Stimulated activated CD8-positive, alpha-beta memory T cell treated with anti-CD3 and anti-CD28 coated beads, Interleukin-4, amount 100 ng/mL, for 24 hours (primary cell): ENCODE results near the gene PALD1.

Experiments used
- DNase-seq: peaks from one replicate; pipeline ENCODE4 v3.0.0-alpha.2; 2020; ENCODE audit warnings: low read depth

The PALD1 gene

DNA sequence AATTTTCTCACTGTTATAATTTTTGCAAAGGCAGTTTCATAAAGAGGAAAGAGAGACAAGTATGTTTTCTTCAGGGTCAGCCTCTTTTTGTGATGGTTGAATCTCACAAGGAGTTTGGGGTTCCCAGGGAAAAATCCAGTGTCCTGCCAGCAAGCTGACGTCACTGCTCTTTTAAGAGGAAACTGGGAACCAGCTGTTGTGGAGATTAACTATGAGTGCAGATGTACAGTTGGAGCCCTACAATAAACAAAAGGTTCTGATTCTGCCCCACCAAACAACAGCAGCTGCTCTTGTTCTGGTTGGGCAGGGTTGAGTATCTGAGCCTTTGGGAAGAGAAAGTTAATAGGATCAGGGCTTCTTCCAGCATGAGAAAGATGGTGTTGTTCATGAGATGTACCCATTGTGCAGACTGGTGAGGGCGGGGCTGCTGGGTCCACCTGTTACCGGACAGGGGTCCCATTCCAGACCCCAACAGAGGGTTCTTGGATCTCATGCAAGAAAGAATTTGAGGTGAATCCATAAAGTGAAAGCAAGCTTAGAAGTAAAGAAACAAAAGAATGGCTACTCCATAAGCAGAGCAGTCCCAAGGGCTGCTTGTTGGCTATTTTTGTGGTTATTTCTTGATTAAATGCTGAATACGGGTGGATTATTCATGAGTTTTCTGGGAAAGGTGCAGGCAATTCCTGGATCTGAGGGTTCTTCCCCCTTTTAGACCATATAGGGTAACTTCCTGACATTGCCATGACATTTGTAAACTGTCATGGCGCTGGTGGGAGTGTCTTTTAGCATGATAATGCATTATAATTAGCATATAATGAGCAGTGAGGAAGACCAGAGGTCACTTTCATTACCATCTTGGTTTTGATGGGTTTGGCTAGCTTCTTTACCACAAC lies 111.4 kb downstream of the PALD1 start:
- DNase-seq = no peak

DNA sequence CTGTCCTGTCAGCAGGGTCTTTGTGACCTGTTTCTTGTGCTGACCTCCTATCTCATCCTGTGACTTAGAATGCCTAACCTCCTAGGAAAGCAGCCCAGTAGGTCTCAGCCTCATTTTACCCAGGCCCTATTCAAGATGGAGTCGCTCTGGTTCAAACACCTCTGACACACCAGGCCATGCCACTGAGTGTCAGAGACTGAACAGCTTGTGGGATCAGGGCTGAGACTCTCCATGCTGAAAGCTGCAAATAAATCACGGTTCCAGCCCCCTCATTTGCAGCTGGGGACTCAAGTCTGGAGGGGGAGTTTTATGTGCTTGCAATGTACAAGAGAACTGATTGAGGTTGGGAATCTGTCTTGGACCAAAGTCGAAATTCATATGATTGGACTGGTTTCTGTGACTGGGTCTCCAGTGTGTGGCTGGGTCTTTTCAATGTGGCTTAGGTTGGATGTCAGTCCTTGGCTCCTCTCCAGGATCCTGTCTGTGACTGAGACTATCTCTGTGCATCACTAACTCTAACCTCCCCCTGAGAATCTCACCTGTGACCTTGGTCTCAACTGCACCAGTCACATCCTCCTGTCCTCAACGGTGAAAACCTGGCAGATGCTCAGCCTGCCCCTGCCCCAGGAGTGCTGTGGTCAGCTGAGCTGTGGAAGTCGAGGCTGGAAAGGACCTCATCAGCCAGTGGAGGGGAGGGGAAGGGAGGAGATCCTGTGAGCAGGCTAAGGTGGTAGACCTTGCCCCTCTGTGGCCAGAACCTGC lies 112.3 kb downstream of the PALD1 start:
- DNase-seq = no peak

DNA sequence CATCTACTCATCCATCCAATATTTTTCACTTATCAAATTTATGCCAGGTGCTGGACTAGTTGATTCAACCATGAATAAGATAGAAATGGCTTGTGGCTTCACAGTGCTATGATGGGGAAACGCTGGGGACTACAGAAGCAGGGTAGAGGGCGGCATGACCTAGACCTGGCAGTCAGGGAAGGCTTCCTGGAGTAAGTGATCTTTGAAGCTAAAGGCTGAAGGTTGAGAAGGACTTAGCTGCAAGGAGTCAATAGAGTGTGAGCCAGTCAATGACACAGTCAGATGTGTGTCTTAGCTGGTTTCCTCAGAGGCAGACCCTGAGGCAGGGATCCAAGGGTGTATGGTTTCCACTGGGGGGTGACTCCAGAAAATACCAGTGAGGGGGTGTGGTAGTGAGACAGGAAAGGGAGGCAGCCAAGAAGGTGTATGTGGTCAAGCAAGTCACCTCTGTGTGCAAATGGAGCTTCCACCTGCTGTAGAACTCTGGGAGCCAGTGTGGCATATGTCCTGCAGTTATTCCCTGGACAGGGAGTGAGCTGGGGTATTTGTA lies 113.7 kb downstream of the PALD1 start:
- no peak for DNase-seq

DNA sequence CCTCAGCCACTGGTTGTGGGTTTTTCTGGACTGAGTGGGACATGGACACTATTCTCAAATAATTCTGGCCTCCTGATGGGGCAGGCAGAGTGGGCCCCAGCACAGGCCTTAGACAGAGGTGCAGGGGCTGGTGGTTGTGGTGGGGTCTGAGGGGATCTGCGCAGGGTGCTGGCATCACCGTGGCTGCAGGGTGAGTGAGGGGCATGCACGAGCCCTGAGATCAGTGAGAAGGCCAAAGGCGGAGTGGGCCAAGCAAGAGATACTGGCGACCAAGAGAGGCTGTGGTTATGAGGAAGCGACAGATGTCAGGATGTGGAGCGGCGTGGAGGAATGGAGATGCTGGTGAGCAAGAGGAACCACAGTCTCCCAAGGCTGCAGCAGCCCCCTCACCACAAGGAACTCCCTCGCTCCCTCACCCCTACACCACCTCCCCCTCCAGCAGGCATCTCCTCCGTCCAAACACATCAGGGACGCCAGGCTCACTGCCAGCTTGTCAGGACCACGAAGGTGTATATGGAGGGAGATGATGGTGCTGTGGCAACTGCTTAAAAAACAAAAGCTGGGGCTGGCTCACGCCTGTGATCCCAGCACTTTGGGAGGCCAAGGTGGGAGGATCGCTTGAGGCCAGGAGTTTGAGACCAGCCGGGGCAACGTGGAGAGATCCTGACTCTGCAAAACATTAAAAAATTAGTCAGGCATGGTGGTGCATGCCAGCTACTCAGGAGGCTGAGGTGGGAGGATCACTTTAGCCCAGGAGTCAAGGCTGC lies 114.4 kb downstream of the PALD1 start:
- DNase-seq = no peak

DNA sequence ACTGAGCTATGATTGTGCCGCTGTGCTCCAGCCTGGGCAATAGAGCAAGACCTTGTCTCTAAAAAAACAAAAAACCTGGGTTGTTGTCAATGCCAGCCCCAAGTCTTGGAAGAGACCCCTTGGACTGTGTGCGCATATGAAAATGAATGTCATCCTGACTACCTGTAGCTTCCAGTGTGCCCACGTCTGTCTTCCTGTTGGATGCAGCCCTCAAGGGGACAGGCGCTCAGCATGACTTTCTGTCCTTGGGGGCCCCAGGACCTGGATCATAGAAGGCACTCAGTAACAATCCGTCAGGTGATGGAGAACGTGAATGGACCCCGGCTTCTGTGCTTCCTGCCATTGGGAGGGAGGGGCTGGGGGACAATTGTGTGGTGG lies 114.9 kb downstream of the PALD1 start:
- no peak for DNase-seq

DNA sequence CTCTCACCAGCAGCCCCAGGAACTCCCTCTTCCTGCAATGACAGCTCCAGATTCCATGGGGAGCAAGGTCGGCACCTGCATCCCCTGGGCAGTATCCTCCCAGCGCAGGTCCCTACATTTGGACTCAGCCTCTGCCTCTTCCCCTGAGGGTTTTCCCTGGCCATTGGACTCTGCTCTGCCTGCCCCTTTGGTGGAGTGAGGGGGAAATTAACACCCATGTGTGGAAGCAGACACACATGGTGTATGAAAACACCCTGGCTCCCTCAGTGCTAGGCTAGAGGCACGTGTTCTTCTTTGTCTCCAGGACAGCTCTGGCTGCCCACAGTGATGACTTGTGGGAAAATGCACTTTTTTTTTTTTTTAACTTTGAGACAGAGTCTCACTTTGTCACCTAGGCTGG lies 115.6 kb downstream of the PALD1 start:
- no peak for DNase-seq

DNA sequence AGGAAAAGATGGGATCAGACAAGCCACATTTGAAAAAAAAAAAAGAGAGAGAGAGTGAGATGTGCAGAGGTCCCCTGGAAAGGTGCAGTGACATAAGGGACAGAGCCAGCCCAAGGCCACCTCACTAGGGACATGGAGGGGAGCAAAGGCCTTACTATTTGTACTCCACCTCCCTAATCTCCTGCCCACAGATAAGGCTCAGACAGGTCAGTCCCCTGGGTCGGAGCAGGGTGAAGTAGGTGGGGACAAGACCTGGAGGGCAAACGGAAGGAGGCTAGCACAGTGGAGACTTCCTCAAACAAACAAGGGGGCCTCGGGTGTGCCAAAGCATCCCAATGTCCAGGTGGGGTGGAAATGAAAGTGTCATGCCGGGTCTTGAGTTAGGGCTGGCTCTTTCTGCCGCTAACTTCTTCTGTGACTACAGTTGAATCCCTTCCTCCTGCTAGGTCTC lies 117.0 kb downstream of the PALD1 start:
- DNase-seq = no peak

DNA sequence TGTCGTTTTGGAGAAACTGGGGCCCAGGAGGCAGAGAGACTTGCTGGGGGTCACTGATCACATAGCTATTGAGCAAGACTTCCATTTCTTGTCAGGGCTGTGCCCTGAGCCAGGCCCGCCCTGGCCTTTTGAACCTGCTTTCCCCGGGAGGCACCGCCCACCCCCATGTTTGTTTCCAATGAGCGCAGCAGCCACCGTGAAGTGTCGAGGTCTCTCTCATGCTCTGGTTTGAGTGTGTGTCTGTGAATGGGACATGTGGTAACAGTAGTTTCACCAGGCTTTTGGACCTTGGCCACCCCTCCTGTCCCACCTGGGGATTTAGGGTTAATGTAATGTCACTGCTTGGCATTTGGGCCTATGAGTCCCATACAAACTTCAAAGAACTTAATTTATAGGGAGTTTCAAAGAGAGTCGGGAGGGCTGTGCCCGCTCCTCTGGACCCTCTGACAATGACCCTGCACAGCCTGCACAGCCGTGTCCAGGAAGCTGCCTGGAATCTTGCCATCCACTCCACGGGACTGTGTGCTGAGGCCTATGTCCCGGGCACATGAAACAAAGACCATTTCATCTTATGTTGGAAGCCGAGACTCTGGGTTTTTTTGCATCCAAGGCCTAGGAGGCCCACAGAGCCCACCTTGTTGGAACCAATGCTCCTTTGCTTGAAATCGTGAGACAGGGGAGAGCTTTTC lies 117.7 kb downstream of the PALD1 start:
- no peak for DNase-seq

DNA sequence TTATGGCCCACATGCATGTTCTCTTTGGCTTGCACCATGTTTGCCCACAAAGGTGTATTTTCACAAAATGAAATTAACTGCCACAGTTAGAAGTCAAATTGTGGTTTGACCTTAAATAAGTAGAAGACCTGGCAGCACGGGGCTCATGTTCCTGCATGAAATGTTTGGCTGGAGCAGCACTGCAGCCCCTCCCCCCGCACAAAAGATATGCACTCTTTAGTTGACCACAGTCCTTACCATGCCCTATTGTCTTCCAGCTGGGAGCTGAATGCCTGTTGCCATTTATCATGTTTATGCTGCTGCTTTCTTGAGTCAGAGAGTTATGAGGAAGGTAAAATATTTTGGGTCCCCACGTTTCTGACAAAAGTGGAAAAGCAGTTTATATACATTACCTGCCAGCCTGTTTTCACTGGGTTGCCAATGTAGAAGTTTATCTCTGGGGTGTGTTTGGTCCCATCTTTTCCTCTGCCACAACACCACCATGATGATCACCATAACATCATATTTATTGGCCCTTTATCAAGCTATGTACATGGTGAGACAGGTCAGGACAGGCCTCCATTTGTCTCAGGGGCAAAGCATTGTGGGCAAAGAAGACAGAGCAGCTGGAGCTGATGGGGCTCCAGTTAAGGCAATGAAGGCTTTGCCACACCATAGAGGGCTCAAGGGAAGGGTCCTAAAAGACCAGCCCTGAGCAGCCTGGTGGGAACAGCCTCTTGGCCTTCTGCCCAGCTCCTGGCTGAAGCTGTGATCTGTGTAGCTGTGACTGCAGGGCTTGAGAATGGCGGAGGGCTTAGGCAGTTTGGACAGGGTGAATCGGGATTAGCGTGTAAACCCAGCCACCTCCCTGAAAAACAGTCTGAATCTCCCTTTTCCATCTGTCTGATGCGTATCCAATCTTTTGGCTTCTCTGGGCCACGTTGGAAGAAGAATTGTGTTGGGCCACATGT lies 118.6 kb downstream of the PALD1 start:
- DNase-seq = no peak

DNA sequence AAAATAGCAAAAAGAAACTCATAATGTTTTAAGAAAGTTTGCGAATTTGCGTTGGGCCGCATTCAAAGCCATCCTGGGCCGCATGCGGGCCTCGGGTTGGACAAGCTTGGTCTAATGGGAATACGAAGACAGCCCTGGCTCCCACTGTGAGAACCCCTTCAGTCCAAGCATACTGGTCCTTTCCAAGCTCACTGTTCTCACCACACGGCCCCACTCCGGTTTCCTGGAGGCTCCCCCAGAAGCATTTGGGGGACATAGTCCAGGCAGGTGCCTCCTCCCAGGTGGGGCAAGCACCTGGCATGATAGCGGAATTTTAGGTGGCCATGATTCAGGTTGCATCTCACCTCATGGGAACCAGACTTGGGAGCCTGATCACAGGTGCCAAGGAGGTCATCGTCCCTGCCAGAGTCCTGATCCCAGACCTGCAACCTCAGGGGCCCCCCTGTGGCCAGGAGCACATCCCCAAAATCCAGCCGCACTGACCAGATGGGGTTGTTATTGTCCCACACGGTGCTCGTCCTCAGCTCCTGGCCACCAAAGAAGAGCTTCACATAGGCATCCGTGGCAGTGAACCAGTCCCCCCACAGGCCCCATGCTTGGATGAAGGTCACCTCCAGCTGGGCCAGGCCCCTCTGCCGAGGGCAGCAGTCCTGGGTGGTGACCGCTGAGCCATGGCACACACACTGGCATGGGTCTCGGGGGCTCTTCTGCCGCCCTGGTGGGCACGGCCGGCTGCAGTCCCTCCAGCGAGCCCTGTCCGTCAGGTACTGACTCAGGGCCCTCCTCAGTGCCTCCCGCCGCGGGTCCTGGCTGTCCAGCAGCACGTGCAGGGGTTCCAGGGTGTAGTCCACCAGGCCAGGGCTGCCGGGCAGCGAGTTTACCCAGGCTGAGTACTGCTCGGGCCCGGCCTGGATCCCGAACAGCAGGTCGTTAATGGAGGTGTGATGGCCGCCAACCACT lies 119.6 kb downstream of the PALD1 start:
- no peak for DNase-seq

DNA sequence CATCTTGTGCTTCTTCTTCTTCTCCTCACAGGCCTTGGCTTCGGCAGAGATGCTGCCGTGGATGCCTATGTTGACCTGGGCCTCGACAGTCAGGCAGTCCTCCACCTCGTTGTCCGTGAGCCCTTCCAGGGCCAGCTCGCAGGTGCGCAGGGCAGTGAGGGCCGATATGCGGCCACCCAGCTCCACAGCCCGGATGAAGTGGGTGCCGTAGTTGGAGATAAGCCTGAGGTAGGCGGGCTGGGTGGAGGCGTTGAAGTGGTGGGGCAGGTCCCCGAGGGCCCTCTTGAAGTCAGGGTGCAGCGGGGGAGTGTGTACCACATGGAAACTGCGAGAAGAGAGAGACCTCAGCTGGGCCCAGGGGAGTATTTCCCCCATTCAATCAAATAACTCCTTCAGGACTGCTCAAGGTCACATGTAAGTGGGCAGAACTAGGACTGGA lies 120.3 kb downstream of the PALD1 start:
- DNase-seq = no peak

DNA sequence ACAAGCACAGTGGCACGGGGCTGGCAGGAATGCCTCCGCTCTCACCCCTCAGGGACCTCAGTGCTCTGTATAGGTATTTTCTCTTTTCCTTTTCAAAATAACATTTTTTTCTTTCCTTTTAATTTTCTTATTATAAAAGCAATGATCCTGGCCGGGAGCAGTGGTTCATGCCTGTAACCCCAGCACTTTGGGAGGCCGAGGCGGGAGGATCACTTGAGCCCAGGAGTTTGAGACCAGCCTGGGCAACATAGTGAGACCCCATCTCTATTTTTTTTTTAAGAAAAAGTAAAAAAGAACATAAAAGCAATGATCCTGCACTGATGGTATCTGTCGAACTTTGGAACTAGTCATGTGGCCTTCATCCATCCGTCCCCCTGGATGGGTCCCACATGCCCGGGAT lies 120.8 kb downstream of the PALD1 start:
- DNase-seq = no peak

DNA sequence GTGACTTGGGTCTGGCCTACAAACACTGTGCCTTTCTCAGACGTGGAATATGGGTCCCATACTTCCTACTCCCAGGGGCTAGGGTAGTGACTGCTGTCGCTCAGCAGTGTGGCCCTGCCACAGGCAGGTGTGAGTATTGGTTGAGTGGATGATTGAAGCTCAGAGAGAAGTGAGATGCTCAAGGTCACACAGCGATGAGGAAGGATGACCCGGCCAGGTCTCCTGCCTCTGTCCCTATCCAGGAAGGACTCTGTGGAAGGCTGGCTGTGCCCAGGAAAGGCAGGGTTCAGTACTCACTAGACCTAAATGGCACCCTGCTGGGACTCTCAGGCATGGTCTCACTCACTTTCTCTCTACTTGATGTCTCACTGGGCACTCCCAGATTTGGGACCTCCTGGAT lies 121.2 kb downstream of the PALD1 start:
- no peak for DNase-seq

DNA sequence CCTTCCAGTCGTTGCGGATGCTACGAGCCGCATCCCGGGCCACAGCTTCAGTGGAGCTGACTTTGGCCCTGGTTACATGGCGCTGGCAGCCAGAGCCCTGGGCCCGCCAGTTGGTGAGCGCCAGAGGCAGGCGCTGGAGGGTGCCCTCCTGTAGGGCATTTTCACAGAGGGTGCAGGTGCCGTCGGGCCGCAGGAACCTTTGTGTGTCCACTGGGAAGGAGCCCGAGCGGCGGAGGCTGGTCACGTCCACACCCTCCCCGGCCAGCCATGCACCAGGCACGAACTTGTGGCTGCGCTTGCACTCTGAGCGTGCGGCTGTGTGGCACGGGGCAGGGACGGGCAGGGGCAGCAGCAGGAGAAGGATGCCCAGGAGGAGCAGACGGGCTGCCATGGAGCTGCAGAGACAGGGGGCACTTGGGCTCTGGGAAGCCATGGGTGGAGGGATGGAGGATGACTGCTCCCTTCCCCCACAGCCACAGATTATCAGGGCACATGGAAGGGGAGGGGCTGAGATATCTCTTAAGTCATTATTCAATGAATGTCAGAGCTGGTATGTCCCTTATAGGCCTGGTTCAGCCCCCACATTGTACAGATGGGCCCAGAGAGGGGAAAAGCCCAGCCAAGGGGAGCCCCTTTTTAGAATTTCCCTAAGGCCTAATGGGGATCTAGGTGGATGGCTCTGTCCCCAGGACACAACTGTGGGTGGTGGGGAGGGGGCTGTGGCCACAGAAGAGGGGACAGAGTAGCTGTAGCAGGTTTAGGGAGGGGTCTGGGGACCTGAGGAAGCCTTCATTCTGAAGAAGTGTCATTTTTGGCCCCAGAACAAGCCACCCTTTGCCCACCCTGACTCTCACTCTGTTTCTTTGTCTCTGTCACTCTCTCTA lies 122.2 kb downstream of the PALD1 start:
- DNase-seq = no peak

DNA sequence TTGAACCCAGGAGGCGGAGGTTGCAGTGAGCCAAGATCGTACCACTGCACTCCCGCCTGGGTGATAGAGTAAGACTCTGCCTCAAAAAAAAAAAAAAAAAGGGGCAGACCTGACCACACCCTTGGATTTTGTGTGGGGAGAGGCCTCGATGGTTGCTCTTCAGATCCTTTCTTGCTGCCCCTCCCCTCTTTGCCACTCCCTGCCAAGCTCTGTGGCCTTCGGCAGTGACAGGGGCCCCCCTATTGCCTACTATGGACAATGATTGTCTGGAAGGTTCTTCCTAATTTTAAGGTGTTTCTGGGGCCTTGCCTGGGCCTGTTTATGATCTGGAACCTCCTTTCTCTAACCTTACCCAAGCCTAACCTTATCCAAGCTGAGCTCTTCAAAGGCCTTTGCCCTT lies 123.2 kb downstream of the PALD1 start:
- no peak for DNase-seq

DNA sequence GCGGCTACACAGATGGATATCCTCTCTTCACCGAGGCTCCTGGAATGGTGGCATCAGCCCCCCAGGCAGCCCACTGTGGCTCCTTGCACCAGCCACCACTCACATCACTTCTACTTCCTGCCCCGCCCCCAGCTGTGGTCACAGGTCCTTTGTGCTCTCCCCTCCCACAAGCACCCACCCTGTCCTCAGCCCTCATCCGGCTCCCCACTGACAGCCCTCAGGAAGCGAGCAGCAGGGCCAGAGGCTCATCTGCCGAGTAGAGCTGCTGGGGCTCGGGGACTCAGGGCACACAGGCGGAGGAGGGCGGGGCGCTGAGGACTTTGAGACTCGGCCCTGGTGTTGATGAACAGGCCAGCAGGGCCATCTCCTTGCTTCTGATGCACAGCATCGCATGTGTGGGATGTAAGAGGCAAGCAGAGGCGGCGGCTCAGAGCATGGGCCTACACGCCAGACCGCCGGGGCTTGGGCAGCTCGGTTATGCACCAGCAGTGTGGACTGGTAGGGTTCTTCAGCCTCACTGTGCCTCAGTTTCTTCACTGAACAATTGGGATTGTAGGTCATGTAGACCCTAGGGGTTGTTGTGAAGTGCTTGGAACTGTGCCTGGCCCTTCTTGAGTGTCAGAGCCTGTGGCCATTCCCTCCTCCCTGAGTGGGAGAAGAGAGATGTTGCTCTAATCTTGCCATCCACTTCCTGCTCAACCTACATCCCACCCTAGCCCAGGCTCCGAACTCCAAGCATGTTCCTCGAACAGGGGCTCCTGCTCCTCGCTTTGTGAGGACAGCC lies 124.3 kb downstream of the PALD1 start, which contains the start of gene PRF1:
PRF1 (minus strand) TSS at position 77 of the 784 bp plus-strand sequence. CDS start 1,839 bp downstream, outside the sequence.
- peak; percentile 80 for DNase-seq

DNA sequence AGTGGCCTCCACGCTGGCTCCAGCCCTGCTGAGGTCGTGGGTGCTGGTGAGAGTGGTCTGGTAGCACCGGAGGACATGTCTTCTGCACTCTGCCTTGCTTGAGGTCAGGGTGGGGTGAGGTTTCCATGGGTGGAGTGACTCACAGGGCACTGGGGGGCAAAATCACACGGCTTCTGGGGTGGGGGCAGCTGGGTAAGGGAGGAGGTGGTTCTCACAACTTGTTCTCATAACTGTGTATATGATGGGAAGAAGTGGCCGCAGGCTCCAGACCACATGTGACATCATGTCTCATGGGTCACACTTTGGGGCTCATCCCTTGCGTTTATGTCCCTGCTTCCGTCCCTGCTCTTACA lies 124.9 kb downstream of the PALD1 start:
- peak; percentile 56 for DNase-seq
